Measurements from ENCODE around the gene SUPT16H.

DNA sequence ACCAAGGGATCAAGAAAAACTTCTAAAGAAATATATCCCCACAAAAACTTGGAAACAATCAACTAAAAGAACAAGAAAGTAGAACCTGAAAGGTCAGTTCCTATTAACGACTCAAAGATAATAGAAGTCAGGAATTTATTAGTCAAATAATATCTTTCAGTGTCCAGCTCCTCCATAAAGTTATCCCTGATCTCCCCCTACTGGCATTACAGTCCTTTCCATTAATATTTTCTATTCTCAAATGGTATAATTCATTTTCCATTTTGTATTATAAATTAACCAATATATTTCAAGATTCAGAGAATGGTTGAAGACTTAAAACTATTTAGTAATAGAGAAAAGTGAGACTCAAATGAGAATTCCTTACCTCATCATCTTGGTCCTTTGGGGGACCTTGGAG is 11.6 kb upstream of the SUPT16H start:
- TF ChIP-seq, protein P1, sequence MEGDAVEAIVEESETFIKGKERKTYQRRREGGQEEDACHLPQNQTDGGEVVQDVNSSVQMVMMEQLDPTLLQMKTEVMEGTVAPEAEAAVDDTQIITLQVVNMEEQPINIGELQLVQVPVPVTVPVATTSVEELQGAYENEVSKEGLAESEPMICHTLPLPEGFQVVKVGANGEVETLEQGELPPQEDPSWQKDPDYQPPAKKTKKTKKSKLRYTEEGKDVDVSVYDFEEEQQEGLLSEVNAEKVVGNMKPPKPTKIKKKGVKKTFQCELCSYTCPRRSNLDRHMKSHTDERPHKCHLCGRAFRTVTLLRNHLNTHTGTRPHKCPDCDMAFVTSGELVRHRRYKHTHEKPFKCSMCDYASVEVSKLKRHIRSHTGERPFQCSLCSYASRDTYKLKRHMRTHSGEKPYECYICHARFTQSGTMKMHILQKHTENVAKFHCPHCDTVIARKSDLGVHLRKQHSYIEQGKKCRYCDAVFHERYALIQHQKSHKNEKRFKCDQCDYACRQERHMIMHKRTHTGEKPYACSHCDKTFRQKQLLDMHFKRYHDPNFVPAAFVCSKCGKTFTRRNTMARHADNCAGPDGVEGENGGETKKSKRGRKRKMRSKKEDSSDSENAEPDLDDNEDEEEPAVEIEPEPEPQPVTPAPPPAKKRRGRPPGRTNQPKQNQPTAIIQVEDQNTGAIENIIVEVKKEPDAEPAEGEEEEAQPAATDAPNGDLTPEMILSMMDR (IDR thresholded peaks at IDR 0.05), result no peak
- TF ChIP-seq EZH2 (IDR thresholded peaks at IDR 0.05), result no peak

All from neural progenitor cell (in vitro differentiated cells).